Trophoblast cell (in vitro differentiated cells and primary cell): ENCODE data around the gene LIPE.

ENCODE experiments used
- DNase-seq, 2 donors: peaks; one replicate each; pipeline ENCODE4 v3.0.0-alpha.2; 2016
- H2AFZ ChIP-seq: 2 replicates; pipeline ENCODE4 v1.6.1; 2013; ENCODE audit warnings: low read length, moderate library complexity, mild to moderate bottlenecking; ENCODE audit not compliant: insufficient read depth, poor library complexity
- H2AK5ac ChIP-seq: 2 replicates; pipeline ENCODE4 v1.6.1; 2013; ENCODE audit warnings: mild to moderate bottlenecking, low read length
- H2BK120ac ChIP-seq: 2 replicates; pipeline ENCODE4 v1.6.1; 2013; ENCODE audit warnings: low read length, mild to moderate bottlenecking, moderate library complexity; ENCODE audit not compliant: insufficient read depth, poor library complexity
- H2BK12ac ChIP-seq: 2 replicates; pipeline ENCODE4 v1.6.1; 2013; ENCODE audit warnings: mild to moderate bottlenecking, low read length, moderate library complexity
- H2BK5ac ChIP-seq: 2 replicates; pipeline ENCODE4 v1.6.1; 2013; ENCODE audit warnings: low read length, low read depth, moderate library complexity, mild to moderate bottlenecking; ENCODE audit not compliant: poor library complexity
- H3K14ac ChIP-seq: 2 replicates; pipeline ENCODE4 v1.6.1; 2013; ENCODE audit warnings: mild to moderate bottlenecking, low read length
- H3K18ac ChIP-seq: 2 replicates; pipeline ENCODE4 v1.6.1; 2013; ENCODE audit warnings: mild to moderate bottlenecking, low read length
- H3K23ac ChIP-seq: 2 replicates; pipeline ENCODE4 v1.6.1; 2013; ENCODE audit warnings: low read length
- H3K27ac ChIP-seq: 2 replicates; pipeline ENCODE4 v1.5.1; 2013; ENCODE audit warnings: low read depth, mild to moderate bottlenecking, inconsistent platforms, low read length, moderate library complexity
- H3K27me3 ChIP-seq: 2 replicates; pipeline ENCODE4 v1.6.1; 2013; ENCODE audit warnings: inconsistent platforms, mild to moderate bottlenecking, low read length, moderate library complexity; ENCODE audit not compliant: insufficient read depth
- H3K36me3 ChIP-seq, 2 experiments: 1 replicate in 1 of 2; 2 replicates in 1 of 2; pipeline ENCODE4 v1.6.1; 2013; ENCODE audit warnings: low read length in 2 of 2, mild to moderate bottlenecking in 2 of 2, moderate library complexity in 1 of 2; ENCODE audit not compliant: insufficient read depth in 2 of 2, control insufficient read depth in 1 of 2
- H3K4ac ChIP-seq: 2 replicates; pipeline ENCODE4 v1.6.1; 2013; ENCODE audit warnings: low read depth, mild to moderate bottlenecking, low read length, moderate library complexity
- H3K4me1 ChIP-seq, 2 experiments: 1 replicate in 1 of 2; 2 replicates in 1 of 2; pipeline ENCODE4 v1.6.1; 2013; ENCODE audit warnings: low read length in 2 of 2, mild to moderate bottlenecking in 2 of 2, moderate library complexity in 1 of 2; ENCODE audit not compliant: insufficient read depth in 2 of 2, control insufficient read depth in 1 of 2
- H3K4me2 ChIP-seq: 2 replicates; pipeline ENCODE4 v1.6.1; 2013; ENCODE audit warnings: inconsistent platforms, mild to moderate bottlenecking, low read length, moderate library complexity
- H3K4me3 ChIP-seq: 2 replicates; pipeline ENCODE4 v1.5.1; 2013; ENCODE audit warnings: mild to moderate bottlenecking, low read depth, low read length, inconsistent platforms
- H3K79me1 ChIP-seq: one replicate; pipeline ENCODE4 v1.6.1; 2013; ENCODE audit warnings: low read length
- H3K79me2 ChIP-seq: 2 replicates; pipeline ENCODE4 v1.6.1; 2013; ENCODE audit warnings: low read length, mild to moderate bottlenecking; ENCODE audit not compliant: control insufficient read depth, insufficient read depth, poor library complexity
- H3K9ac ChIP-seq: 2 replicates; pipeline ENCODE4 v1.6.1; 2013; ENCODE audit warnings: mild to moderate bottlenecking, low read length
- H3K9me3 ChIP-seq: 2 replicates; pipeline ENCODE4 v1.6.1; 2013; ENCODE audit warnings: low read depth, mild to moderate bottlenecking, control low read depth, inconsistent platforms, low read length; ENCODE audit not compliant: insufficient read depth
- H4K12ac ChIP-seq: 2 replicates; pipeline ENCODE4 v1.6.1; 2013; ENCODE audit warnings: low read depth, mild to moderate bottlenecking, low read length, moderate library complexity
- H4K8ac ChIP-seq: 2 replicates; pipeline ENCODE4 v1.6.1; 2013; ENCODE audit warnings: low read depth, mild to moderate bottlenecking, low read length, moderate library complexity
- H4K91ac ChIP-seq: one replicate; pipeline ENCODE4 v1.6.1; 2013; ENCODE audit warnings: low read depth, mild to moderate bottlenecking, low read length, moderate library complexity
- WGBS: extraction: QIAGEN DNeasy Blood & Tissue Kit; methylation state at CpG from one replicate; pipeline ENCODE4 v1.1.7; 2013; ENCODE audit warnings: missing lambda C conversion rate; ENCODE audit not compliant: insufficient read length, insufficient coverage; ENCODE audit errors: extremely low coverage; 5-methylcytosine and 5-hydroxymethylcytosine counted together

The LIPE gene

GRCh38 chr19:42443944-42444398 is 16.8 kb upstream of the LIPE start:
- Histone ChIP-seq H2AK5ac (no peak overlapping the region), H3K9ac (no peak overlapping the region), H2BK5ac (no peak overlapping the region), H2AFZ (no peak overlapping the region), H2BK120ac (no peak overlapping the region), H3K9me3 (no peaks in the 10 kb centered on the region), H3K27ac (no peak overlapping the region), H3K27me3 (no peaks in the 10 kb centered on the region), H2BK12ac (no peak overlapping the region), H3K14ac (no peak overlapping the region), H3K4ac (no peak overlapping the region), H3K79me2 (no peaks in the 10 kb centered on the region), H4K8ac (no peak overlapping the region), H3K79me1 (no peaks in the 10 kb centered on the region), H3K4me3 (no peak overlapping the region), H3K18ac (no peak overlapping the region), H4K12ac (no peak overlapping the region), H4K91ac (no peak overlapping the region), H3K4me2 (no peak overlapping the region), H3K4me1 (peaks cover 13 to 16% of the 10 kb centered on the region in 2 experiments), H3K36me3 (no peaks in the 10 kb centered on the region), H3K23ac (no peak overlapping the region)
- no peak for DNase-seq
- WGBS: no CpG with 5 or more reads among the region's 4 CpGs

- no CpG with 5 or more reads among the region's 7 CpGs for WGBS
- H2AK5ac ChIP-seq: no peak within 1 kb of the TSS
- H3K9me3 ChIP-seq: no peaks in the 10 kb centered on the region
- no peak within 1 kb of the TSS for H3K23ac ChIP-seq
- no peak within 1 kb of the TSS for H3K18ac ChIP-seq
- no peaks in the 10 kb centered on the region for H3K79me1 ChIP-seq
- H2BK5ac ChIP-seq: no peak within 1 kb of the TSS
- H3K36me3 ChIP-seq: no peaks in the 10 kb centered on the region
- no peak within 1 kb of the TSS for H4K91ac ChIP-seq
- H3K14ac ChIP-seq: no peak within 1 kb of the TSS
- H2BK12ac ChIP-seq: no peak within 1 kb of the TSS
- H3K4me1 ChIP-seq: peaks cover 9 to 12% of the 10 kb centered on the region in 2 experiments
- no peak within 1 kb of the TSS for H4K12ac ChIP-seq
- DNase-seq: peak in 1 of 2 donors; percentile 19
- H3K27me3 ChIP-seq: no peaks in the 10 kb centered on the region
- no peak within 1 kb of the TSS for H3K4me2 ChIP-seq
- H3K4me3 ChIP-seq: no peak within 1 kb of the TSS
- no peak within 1 kb of the TSS for H2BK120ac ChIP-seq
- no peak within 1 kb of the TSS for H3K27ac ChIP-seq
- no peak within 1 kb of the TSS for H2AFZ ChIP-seq
- no peak within 1 kb of the TSS for H4K8ac ChIP-seq
- no peak within 1 kb of the TSS for H3K9ac ChIP-seq
- H3K4ac ChIP-seq: no peak within 1 kb of the TSS
- H3K79me2 ChIP-seq: no peaks in the 10 kb centered on the region
Observed at GRCh38 chr19:42442833-42443232, 15.6 kb upstream of the LIPE start, which contains the start of gene CXCL17. TSS of gene CXCL17 (minus strand) at chr19:42442946. CDS start at chr19:42442832, 114 bp downstream.

- H3K27ac ChIP-seq: no peak overlapping the region
Observed at GRCh38 chr19:42441049-42441445, 13.9 kb upstream of the LIPE start.

GRCh38 chr19:42440357-42441048 is 13.3 kb upstream of the LIPE start:
- no peak overlapping the region for H3K18ac ChIP-seq
- DNase-seq: peak; percentile 51 to 87

More at GRCh38 chr19:42441049-42441445, 13.9 kb upstream of the LIPE start:
- Histone ChIP-seq H3K23ac (no peak overlapping the region), H2AFZ (no peak overlapping the region), H3K4ac (no peak overlapping the region), H3K14ac (no peak overlapping the region), H4K8ac (no peak overlapping the region), H3K4me3 (peak overlapping the region; percentile 42), H4K91ac (no peak overlapping the region), H3K36me3 (no peaks in the 10 kb centered on the region), H3K9me3 (no peaks in the 10 kb centered on the region), H2BK5ac (no peak overlapping the region), H2BK12ac (no peak overlapping the region), H3K79me1 (no peaks in the 10 kb centered on the region), H3K4me2 (peak overlapping the region; percentile 12), H2AK5ac (no peak overlapping the region), H2BK120ac (no peak overlapping the region), H4K12ac (no peak overlapping the region), H3K18ac (no peak overlapping the region), H3K4me1 (peaks cover 9 to 11% of the 10 kb centered on the region in 2 experiments), H3K79me2 (no peaks in the 10 kb centered on the region), H3K9ac (no peak overlapping the region), H3K27me3 (no peaks in the 10 kb centered on the region)
- no CpG with 5 or more reads among the region's 2 CpGs for WGBS
- peak in 1 of 2 donors; percentile 33 for DNase-seq

More at GRCh38 chr19:42440357-42441048, 13.3 kb upstream of the LIPE start:
- H2BK12ac ChIP-seq: no peak overlapping the region
- no peak overlapping the region for H3K4me3 ChIP-seq
- no peak overlapping the region for H3K9ac ChIP-seq
- WGBS: no CpG with 5 or more reads among the region's 16 CpGs
- H4K12ac ChIP-seq: no peak overlapping the region
- no peaks in the 10 kb centered on the region for H3K27me3 ChIP-seq
- H3K9me3 ChIP-seq: no peaks in the 10 kb centered on the region
- no peak overlapping the region for H4K8ac ChIP-seq
- no peak overlapping the region for H2BK5ac ChIP-seq
- H3K14ac ChIP-seq: no peak overlapping the region
- H3K27ac ChIP-seq: no peak overlapping the region
- no peak overlapping the region for H4K91ac ChIP-seq
- H3K79me2 ChIP-seq: no peaks in the 10 kb centered on the region
- no peaks in the 10 kb centered on the region for H3K36me3 ChIP-seq
- peak overlapping the region; percentile 12 for H3K4me2 ChIP-seq
- H3K4ac ChIP-seq: no peak overlapping the region
- no peak overlapping the region for H2AK5ac ChIP-seq
- H3K4me1 ChIP-seq: peaks cover 9 to 11% of the 10 kb centered on the region in 2 experiments
- no peak overlapping the region for H2BK120ac ChIP-seq
- no peak overlapping the region for H3K23ac ChIP-seq
- no peaks in the 10 kb centered on the region for H3K79me1 ChIP-seq
- no peak overlapping the region for H2AFZ ChIP-seq
